HepG2 (cell line): Measurements from ENCODE around the gene SUSD4. TPM values are rescaled to one million over a fixed set of nuclear protein-coding genes. Genes with fewer than 3 reads are reported as not detected.

Experiments
- ATAC-seq: fragments of 200-7000 bp; cut with Tn5 transposase; 3 replicates; pipeline ENCODE4 v1.9.1; 2020; ENCODE audit warnings: mild to moderate bottlenecking, moderate library complexity
- BruUV-seq: library from RNA; stranded (reverse); fragments of 400-500 nt; replicated peaks from 2 replicates; lab custom pipeline; 2021; lab: Mats Ljungman, UMichigan
- CTCF ChIA-PET: fragments of 300-600 bp; formaldehyde crosslinking; extraction: SDS; loops from one replicate; lab custom pipeline; 2021; ENCODE audit warnings: low total read pairs, inconsistent platforms, low intra/inter-chr PET ratio; lab: Yijun Ruan, JAX
- POLR2A ChIA-PET: fragments of 350-600 bp; sonication (Branson Sonifier 250); formaldehyde crosslinking; loops from one replicate; lab custom pipeline; 2020; ENCODE audit warnings: antibody characterized with exemption, inconsistent platforms; lab: Yijun Ruan, JAX
- DNase-seq: peaks from one replicate; pipeline ENCODE4 v3.0.0-alpha.2; 2015; ENCODE audit warnings: low spot score
- FAIRE-seq: peaks from 3 replicates; lab custom pipeline; 2011; peaks lifted over from hg19 to GRCh38; lab: Jason Lieb, UNC
- H2AFZ ChIP-seq: one replicate; pipeline ENCODE4 v1.6.1; 2011; ENCODE audit warnings: low read length, inconsistent platforms
- H3K27ac ChIP-seq: fragments of 300-600 bp; 3 replicates; pipeline ENCODE4 v1.8.0; 2011; ENCODE audit warnings: mixed run types, mild to moderate bottlenecking, mixed read lengths, low read length, inconsistent platforms; ENCODE audit not compliant: insufficient read depth; ENCODE audit errors: extremely low read length
- H3K27me3 ChIP-seq, 2 experiments: fragments of 200-600 bp in 1 of 2; 2 replicates in 1 of 2; 3 replicates in 1 of 2; pipeline versions ENCODE4 v1.6.0 to v1.8.0; 2011; ENCODE audit warnings: low read length in 2 of 2, mild to moderate bottlenecking in 2 of 2, moderate library complexity in 2 of 2, inconsistent platforms in 1 of 2; ENCODE audit not compliant: insufficient read depth in 2 of 2, control insufficient read depth in 1 of 2
- H3K36me3 ChIP-seq, 2 experiments: fragments of 200-600 bp in 1 of 2; replicated peaks in 1 of 2; 2 replicates in 1 of 2; 3 replicates in 1 of 2; pipeline versions ENCODE4 v1.5.1 to v1.8.0; 2011; ENCODE audit warnings: low read length in 2 of 2, inconsistent platforms in 1 of 2; ENCODE audit not compliant: insufficient read depth in 2 of 2, control insufficient read depth in 1 of 2
- H3K4me1 ChIP-seq: 2 replicates; pipeline ENCODE4 v1.5.1; 2012; ENCODE audit warnings: low read length, inconsistent platforms; ENCODE audit not compliant: insufficient read depth
- H3K4me2 ChIP-seq: 2 replicates; pipeline ENCODE4 v1.6.0; 2011; ENCODE audit warnings: low read depth, low read length, inconsistent platforms
- H3K4me3 ChIP-seq, 3 experiments: fragments of 200-600 bp in 1 of 3; sonication (generic), shearing (Covaris generic) in 1 of 3; replicated peaks in 1 of 3; 2 replicates each; pipeline ENCODE4 v1.5.1; 2011 to 2016; ENCODE audit warnings: low read length in 3 of 3, inconsistent platforms in 2 of 3, low read depth in 2 of 3, mild to moderate bottlenecking in 2 of 3, control low read depth in 1 of 3, mixed read lengths in 1 of 3; ENCODE audit not compliant: insufficient read depth in 1 of 3
- H3K79me2 ChIP-seq: one replicate; pipeline ENCODE4 v1.6.1; 2011; ENCODE audit warnings: low read length, inconsistent platforms; ENCODE audit not compliant: insufficient read depth
- H3K9ac ChIP-seq: 2 replicates; pipeline ENCODE4 v1.6.0; 2011; ENCODE audit warnings: mild to moderate bottlenecking, low read depth, low read length, inconsistent platforms; ENCODE audit not compliant: insufficient read depth
- H3K9me3 ChIP-seq: 2 replicates; pipeline ENCODE4 v1.5.1; 2012; ENCODE audit warnings: mild to moderate bottlenecking, low read length
- H4K20me1 ChIP-seq: 2 replicates; pipeline ENCODE4 v1.6.0; 2011; ENCODE audit warnings: inconsistent platforms, mild to moderate bottlenecking, low read length, moderate library complexity; ENCODE audit not compliant: insufficient read depth
- FOXP1 ChIP-seq, 2 experiments: fragments of 450-650 bp in 1 of 2; IDR thresholded peaks; 2 replicates each; pipeline ENCODE4 v1.6.1; 2017 to 2018; ENCODE audit warnings: antibody characterized with exemption in 1 of 2
- ZNF329 ChIP-seq: sonication (generic); formaldehyde crosslinking; IDR thresholded peaks from 2 replicates; pipeline ENCODE4 v1.9.0; 2021; ENCODE audit warnings: low read depth, mild to moderate bottlenecking, missing genetic modification reagents
- WGBS: methylation state at CpG from one replicate; pipeline ENCODE4 v1.1.6; 2017; ENCODE audit warnings: low lambda C conversion rate; 5-methylcytosine and 5-hydroxymethylcytosine counted together
- in situ Hi-C: cut with HindIII; loops from 2 replicates; pipeline ENCODE4 v1.10.0; 2017; ENCODE audit warnings: low pct_unique_long_range_greater_than_20kb; ENCODE audit not compliant: extremely low pct_ligation_motif_present
- intact Hi-C: fragments of 100-400 bp; cut with micrococcal nuclease; formaldehyde crosslinking; loops from one replicate; pipeline ENCODE4 v1.10.0; 2022; ENCODE audit not compliant: unreplicated experiment
- polyA plus RNA-seq, 8 experiments: library from polyadenylated mRNA; depleted of rRNA in 3 of 8; stranded (reverse) in 7 of 8; unstranded in 1 of 8; fragments of >200 nt; fragmentation: Illumina TruSeq in 4 of 8; extraction: Trizol in 4 of 8; gene quantifications; 2 replicates each; pipeline versions ENCODE4 v1.2.1 to v1.2.3, GENCODE V29; 2011 to 2016; ENCODE audit warnings: low read depth in 4 of 8, missing spikeins in 1 of 8, mixed read lengths in 1 of 8; ENCODE audit not compliant: insufficient read depth in 1 of 8
- total RNA-seq, 5 experiments: library from RNA; depleted of rRNA; stranded (reverse); fragments of >200 nt; fragmentation: Illumina TruSeq; extraction: Trizol; gene quantifications; 2 replicates each; pipeline ENCODE4 v1.2.3, GENCODE V29; 2016; ENCODE audit warnings: low read depth in 1 of 5
- TF ChIP-seq, protein P1 (sequence below): sonication (generic); formaldehyde crosslinking; IDR thresholded peaks from 2 replicates; pipeline ENCODE4 v1.4.0; 2020; ENCODE audit warnings: missing genetic modification reagents, mild to moderate bottlenecking, borderline replicate concordance
- TF ChIP-seq, protein P2 (sequence below): sonication (generic); formaldehyde crosslinking; IDR thresholded peaks from 2 replicates; pipeline ENCODE4 v1.4.0; 2020; ENCODE audit warnings: mild to moderate bottlenecking, missing genetic modification reagents
- TF ChIP-seq, protein P3 (sequence below): sonication (generic); formaldehyde crosslinking; IDR thresholded peaks from 2 replicates; pipeline ENCODE4 v1.4.0; 2020; ENCODE audit warnings: missing genetic modification reagents

SUSD4 gene
- total and polyA plus RNA-seq, 2 of the 13 experiments (the other 11 are each of a cell fraction or from before 2014, with no cell fraction given): not detected

DNA sequence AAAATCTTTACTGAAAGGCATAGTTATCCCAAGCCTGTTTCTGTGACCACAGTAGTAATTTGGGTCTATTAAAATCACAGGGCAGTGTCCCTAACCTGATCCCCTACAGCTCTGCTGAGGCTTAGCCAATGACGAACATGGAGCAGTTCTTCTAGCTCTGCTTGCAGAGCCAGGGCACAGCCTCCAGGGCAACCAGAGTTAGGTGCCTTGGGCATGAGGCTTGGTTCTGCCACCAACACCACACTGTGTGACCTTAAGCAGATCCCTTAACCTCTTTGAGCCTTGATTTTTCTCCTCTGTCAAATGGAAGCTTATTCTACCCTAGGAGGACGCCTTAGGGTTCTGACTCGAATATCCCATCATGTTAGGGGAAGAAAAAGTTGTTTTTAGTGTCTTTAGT is 134.2 kb downstream of the SUSD4 start:
- TF ChIP-seq, protein P1, sequence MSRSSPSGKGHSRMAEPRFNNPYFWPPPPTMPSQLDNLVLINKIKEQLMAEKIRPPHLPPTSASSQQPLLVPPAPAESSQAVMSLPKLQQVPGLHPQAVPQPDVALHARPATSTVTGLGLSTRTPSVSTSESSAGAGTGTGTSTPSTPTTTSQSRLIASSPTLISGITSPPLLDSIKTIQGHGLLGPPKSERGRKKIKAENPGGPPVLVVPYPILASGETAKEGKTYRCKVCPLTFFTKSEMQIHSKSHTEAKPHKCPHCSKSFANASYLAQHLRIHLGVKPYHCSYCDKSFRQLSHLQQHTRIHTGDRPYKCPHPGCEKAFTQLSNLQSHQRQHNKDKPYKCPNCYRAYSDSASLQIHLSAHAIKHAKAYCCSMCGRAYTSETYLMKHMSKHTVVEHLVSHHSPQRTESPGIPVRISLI (CRISPR knock-in tag): no peak
- TF ChIP-seq, protein P2, sequence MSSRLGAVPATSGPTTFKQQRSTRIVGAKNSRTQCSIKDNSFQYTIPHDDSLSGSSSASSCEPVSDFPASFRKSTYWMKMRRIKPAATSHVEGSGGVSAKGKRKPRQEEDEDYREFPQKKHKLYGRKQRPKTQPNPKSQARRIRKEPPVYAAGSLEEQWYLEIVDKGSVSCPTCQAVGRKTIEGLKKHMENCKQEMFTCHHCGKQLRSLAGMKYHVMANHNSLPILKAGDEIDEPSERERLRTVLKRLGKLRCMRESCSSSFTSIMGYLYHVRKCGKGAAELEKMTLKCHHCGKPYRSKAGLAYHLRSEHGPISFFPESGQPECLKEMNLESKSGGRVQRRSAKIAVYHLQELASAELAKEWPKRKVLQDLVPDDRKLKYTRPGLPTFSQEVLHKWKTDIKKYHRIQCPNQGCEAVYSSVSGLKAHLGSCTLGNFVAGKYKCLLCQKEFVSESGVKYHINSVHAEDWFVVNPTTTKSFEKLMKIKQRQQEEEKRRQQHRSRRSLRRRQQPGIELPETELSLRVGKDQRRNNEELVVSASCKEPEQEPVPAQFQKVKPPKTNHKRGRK (CRISPR knock-in tag): no peak
- TF ChIP-seq FOXP1 (IDR thresholded peaks at IDR 0.05) (no peak), FOXP1 (CRISPR knock-in tag; IDR thresholded peaks at IDR 0.05) (no peak), ZNF329 (CRISPR knock-in tag) (no peak)
- TF ChIP-seq, protein P3, sequence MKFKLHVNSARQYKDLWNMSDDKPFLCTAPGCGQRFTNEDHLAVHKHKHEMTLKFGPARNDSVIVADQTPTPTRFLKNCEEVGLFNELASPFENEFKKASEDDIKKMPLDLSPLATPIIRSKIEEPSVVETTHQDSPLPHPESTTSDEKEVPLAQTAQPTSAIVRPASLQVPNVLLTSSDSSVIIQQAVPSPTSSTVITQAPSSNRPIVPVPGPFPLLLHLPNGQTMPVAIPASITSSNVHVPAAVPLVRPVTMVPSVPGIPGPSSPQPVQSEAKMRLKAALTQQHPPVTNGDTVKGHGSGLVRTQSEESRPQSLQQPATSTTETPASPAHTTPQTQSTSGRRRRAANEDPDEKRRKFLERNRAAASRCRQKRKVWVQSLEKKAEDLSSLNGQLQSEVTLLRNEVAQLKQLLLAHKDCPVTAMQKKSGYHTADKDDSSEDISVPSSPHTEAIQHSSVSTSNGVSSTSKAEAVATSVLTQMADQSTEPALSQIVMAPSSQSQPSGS (CRISPR knock-in tag): no peak
- Histone ChIP-seq H2AFZ (no peak overlapping the region), H3K9ac (no peak overlapping the region), H3K4me1 (no peaks in the 10 kb centered on the region), H3K79me2 (no peaks in the 10 kb centered on the region), H3K27ac (no peak overlapping the region), H3K9me3 (no peaks in the 10 kb centered on the region), H3K4me3 (no peak overlapping the region), H3K4me2 (no peak overlapping the region), H3K36me3 (no peaks in the 10 kb centered on the region), H3K27me3 (peaks cover 0 to 2% of the 10 kb centered on the region in 2 experiments; a peak in 2 of 5 replicates), H4K20me1 (no peaks in the 10 kb centered on the region)
- DNase-seq (no peak), ATAC-seq (no peak), FAIRE-seq (no peak)
- BruUV-seq: no TSS peak
- intact Hi-C loops: no loop called here
- CTCF ChIA-PET: no interaction called here
- in situ Hi-C loops: no loop called here
- WGBS: 0% methylated on average over 2 of the region's 3 CpGs
- POLR2A ChIA-PET: no interaction called here
